ENCODE results near the gene TAOK3.

DNA sequence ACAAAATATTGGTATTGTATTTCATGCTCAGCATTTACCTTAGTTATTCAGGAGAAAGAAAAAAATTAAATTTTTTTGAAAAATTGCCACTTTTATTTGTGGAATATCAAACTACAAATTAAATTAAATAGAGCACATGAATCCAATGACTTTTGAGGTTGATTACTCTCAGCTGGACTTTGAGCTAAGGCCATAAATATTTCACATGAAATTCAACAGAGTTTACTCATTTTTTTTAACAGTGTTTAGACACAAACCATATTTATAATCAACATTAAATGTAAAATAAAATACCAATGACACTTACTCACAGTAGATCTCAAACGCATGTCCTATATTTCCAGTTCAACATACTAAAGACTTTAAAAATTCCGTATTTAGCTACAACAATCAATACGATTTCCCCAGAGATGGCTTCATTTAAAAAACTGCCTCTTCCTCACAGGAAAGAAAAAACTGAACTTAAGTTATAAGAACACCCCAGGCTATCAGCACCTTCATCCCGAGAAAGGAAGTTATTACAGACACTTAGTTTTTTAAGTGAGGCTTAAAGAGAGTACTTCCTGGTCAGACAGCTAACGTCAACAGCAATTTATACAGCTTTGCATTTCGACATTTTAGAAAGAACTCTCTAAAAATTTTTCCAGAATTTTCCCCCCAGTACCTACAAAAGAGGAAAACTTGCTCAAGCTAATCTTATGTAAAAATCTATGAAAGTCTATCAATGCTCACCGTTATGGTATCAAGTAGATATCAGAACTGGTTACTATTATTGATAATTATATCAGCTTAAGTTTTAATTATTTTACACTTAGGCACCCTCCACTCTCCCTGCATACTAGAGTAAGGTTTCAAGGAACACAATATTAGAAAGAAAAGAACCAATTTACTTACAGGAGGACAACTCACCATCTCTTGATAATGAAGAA, 13.8 kb downstream of the TAOK3 start:
- TF ChIP-seq, protein P1, sequence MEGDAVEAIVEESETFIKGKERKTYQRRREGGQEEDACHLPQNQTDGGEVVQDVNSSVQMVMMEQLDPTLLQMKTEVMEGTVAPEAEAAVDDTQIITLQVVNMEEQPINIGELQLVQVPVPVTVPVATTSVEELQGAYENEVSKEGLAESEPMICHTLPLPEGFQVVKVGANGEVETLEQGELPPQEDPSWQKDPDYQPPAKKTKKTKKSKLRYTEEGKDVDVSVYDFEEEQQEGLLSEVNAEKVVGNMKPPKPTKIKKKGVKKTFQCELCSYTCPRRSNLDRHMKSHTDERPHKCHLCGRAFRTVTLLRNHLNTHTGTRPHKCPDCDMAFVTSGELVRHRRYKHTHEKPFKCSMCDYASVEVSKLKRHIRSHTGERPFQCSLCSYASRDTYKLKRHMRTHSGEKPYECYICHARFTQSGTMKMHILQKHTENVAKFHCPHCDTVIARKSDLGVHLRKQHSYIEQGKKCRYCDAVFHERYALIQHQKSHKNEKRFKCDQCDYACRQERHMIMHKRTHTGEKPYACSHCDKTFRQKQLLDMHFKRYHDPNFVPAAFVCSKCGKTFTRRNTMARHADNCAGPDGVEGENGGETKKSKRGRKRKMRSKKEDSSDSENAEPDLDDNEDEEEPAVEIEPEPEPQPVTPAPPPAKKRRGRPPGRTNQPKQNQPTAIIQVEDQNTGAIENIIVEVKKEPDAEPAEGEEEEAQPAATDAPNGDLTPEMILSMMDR (IDR thresholded peaks at IDR 0.05): no peak
- no peak for TF ChIP-seq EP300 (IDR thresholded peaks at IDR 0.05)
- no peak for TF ChIP-seq POLR2A (IDR thresholded peaks at IDR 0.05)

All from stomach (tissue), 4 donors.